Trophoblast cell (in vitro differentiated cells and primary cell): ENCODE data around the gene APOL3.

Experiments used
- DNase-seq, 2 donors: peaks; one replicate each; pipeline ENCODE4 v3.0.0-alpha.2; 2016
- H2AFZ ChIP-seq: 2 replicates; pipeline ENCODE4 v1.6.1; 2013; ENCODE audit warnings: low read length, moderate library complexity, mild to moderate bottlenecking; ENCODE audit not compliant: insufficient read depth, poor library complexity
- H2AK5ac ChIP-seq: 2 replicates; pipeline ENCODE4 v1.6.1; 2013; ENCODE audit warnings: mild to moderate bottlenecking, low read length
- H2BK120ac ChIP-seq: 2 replicates; pipeline ENCODE4 v1.6.1; 2013; ENCODE audit warnings: low read length, mild to moderate bottlenecking, moderate library complexity; ENCODE audit not compliant: insufficient read depth, poor library complexity
- H2BK12ac ChIP-seq: 2 replicates; pipeline ENCODE4 v1.6.1; 2013; ENCODE audit warnings: mild to moderate bottlenecking, low read length, moderate library complexity
- H2BK5ac ChIP-seq: 2 replicates; pipeline ENCODE4 v1.6.1; 2013; ENCODE audit warnings: low read length, low read depth, moderate library complexity, mild to moderate bottlenecking; ENCODE audit not compliant: poor library complexity
- H3K14ac ChIP-seq: 2 replicates; pipeline ENCODE4 v1.6.1; 2013; ENCODE audit warnings: mild to moderate bottlenecking, low read length
- H3K18ac ChIP-seq: 2 replicates; pipeline ENCODE4 v1.6.1; 2013; ENCODE audit warnings: mild to moderate bottlenecking, low read length
- H3K23ac ChIP-seq: 2 replicates; pipeline ENCODE4 v1.6.1; 2013; ENCODE audit warnings: low read length
- H3K27ac ChIP-seq: 2 replicates; pipeline ENCODE4 v1.5.1; 2013; ENCODE audit warnings: low read depth, mild to moderate bottlenecking, inconsistent platforms, low read length, moderate library complexity
- H3K27me3 ChIP-seq: 2 replicates; pipeline ENCODE4 v1.6.1; 2013; ENCODE audit warnings: inconsistent platforms, mild to moderate bottlenecking, low read length, moderate library complexity; ENCODE audit not compliant: insufficient read depth
- H3K36me3 ChIP-seq, 2 experiments: 1 replicate in 1 of 2; 2 replicates in 1 of 2; pipeline ENCODE4 v1.6.1; 2013; ENCODE audit warnings: low read length in 2 of 2, mild to moderate bottlenecking in 2 of 2, moderate library complexity in 1 of 2; ENCODE audit not compliant: insufficient read depth in 2 of 2, control insufficient read depth in 1 of 2
- H3K4ac ChIP-seq: 2 replicates; pipeline ENCODE4 v1.6.1; 2013; ENCODE audit warnings: low read depth, mild to moderate bottlenecking, low read length, moderate library complexity
- H3K4me1 ChIP-seq, 2 experiments: 1 replicate in 1 of 2; 2 replicates in 1 of 2; pipeline ENCODE4 v1.6.1; 2013; ENCODE audit warnings: low read length in 2 of 2, mild to moderate bottlenecking in 2 of 2, moderate library complexity in 1 of 2; ENCODE audit not compliant: insufficient read depth in 2 of 2, control insufficient read depth in 1 of 2
- H3K4me2 ChIP-seq: 2 replicates; pipeline ENCODE4 v1.6.1; 2013; ENCODE audit warnings: inconsistent platforms, mild to moderate bottlenecking, low read length, moderate library complexity
- H3K4me3 ChIP-seq: 2 replicates; pipeline ENCODE4 v1.5.1; 2013; ENCODE audit warnings: mild to moderate bottlenecking, low read depth, low read length, inconsistent platforms
- H3K79me1 ChIP-seq: one replicate; pipeline ENCODE4 v1.6.1; 2013; ENCODE audit warnings: low read length
- H3K79me2 ChIP-seq: 2 replicates; pipeline ENCODE4 v1.6.1; 2013; ENCODE audit warnings: low read length, mild to moderate bottlenecking; ENCODE audit not compliant: control insufficient read depth, insufficient read depth, poor library complexity
- H3K9ac ChIP-seq: 2 replicates; pipeline ENCODE4 v1.6.1; 2013; ENCODE audit warnings: mild to moderate bottlenecking, low read length
- H3K9me3 ChIP-seq: 2 replicates; pipeline ENCODE4 v1.6.1; 2013; ENCODE audit warnings: low read depth, mild to moderate bottlenecking, control low read depth, inconsistent platforms, low read length; ENCODE audit not compliant: insufficient read depth
- H4K12ac ChIP-seq: 2 replicates; pipeline ENCODE4 v1.6.1; 2013; ENCODE audit warnings: low read depth, mild to moderate bottlenecking, low read length, moderate library complexity
- H4K8ac ChIP-seq: 2 replicates; pipeline ENCODE4 v1.6.1; 2013; ENCODE audit warnings: low read depth, mild to moderate bottlenecking, low read length, moderate library complexity
- H4K91ac ChIP-seq: one replicate; pipeline ENCODE4 v1.6.1; 2013; ENCODE audit warnings: low read depth, mild to moderate bottlenecking, low read length, moderate library complexity
- WGBS: extraction: QIAGEN DNeasy Blood & Tissue Kit; methylation state at CpG from one replicate; pipeline ENCODE4 v1.1.7; 2013; ENCODE audit warnings: missing lambda C conversion rate; ENCODE audit not compliant: insufficient read length, insufficient coverage; ENCODE audit errors: extremely low coverage; 5-methylcytosine and 5-hydroxymethylcytosine counted together

Gene APOL3

DNA sequence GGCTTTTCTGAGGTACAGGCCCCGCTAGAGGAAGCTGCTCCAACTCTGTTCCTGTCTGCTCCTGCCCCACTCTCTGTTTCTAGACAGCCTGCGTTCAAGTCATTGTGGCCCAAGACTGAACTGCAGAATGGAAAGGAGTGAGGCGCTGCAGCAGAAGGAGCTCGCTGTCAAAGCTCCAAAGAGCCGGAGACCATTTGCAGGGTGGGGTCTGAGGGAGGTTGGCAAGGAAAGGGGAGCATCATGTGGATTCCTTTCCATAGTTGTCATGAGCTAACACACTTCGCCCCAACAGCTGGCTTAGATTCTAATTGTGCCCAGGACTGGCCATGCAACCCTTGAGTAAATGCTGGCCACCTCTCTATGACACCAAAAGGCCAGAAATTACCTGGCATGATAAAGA, 22.3 kb upstream of the APOL3 start:
- Histone ChIP-seq H3K18ac (no peak overlapping the region), H3K9me3 (no peaks in the 10 kb centered on the region), H3K9ac (no peak overlapping the region), H2BK120ac (no peak overlapping the region), H3K4me1 (no peaks in the 10 kb centered on the region), H2BK5ac (no peak overlapping the region), H2BK12ac (no peak overlapping the region), H4K8ac (no peak overlapping the region), H3K4me2 (no peak overlapping the region), H3K27ac (no peak overlapping the region), H3K27me3 (no peaks in the 10 kb centered on the region), H4K91ac (no peak overlapping the region), H3K79me2 (no peaks in the 10 kb centered on the region), H3K4ac (no peak overlapping the region), H2AFZ (no peak overlapping the region), H3K79me1 (no peaks in the 10 kb centered on the region), H3K36me3 (no peaks in the 10 kb centered on the region), H3K23ac (no peak overlapping the region), H3K4me3 (no peak overlapping the region), H3K14ac (no peak overlapping the region), H4K12ac (no peak overlapping the region), H2AK5ac (no peak overlapping the region)
- WGBS: no CpG with 5 or more reads among the region's 6 CpGs
- no peak for DNase-seq

DNA sequence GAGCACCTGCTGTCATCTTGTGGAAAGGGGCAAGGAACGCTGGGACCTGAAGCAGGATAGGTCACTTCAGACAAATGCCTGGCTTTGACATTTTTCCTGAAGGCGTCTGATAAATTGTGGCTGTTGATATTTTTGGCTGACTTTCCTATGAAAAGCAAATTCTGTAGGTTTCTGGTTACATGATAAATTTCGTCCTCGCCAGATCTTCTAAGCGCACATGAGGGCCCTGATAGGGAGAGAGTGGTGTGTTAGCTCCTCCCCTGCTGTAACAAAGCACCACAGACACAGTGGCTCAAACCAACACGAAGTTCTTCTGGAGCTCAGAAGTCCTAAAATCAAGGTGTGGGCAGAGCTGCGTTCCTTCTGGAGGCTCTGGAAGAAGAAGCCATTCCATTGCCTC, 21.5 kb upstream of the APOL3 start:
- Histone ChIP-seq H3K27ac (no peak overlapping the region), H2BK5ac (no peak overlapping the region), H4K12ac (no peak overlapping the region), H3K4me3 (no peak overlapping the region), H4K8ac (no peak overlapping the region), H3K79me1 (no peaks in the 10 kb centered on the region), H3K4me1 (no peaks in the 10 kb centered on the region), H3K4ac (no peak overlapping the region), H3K9ac (no peak overlapping the region), H3K9me3 (no peaks in the 10 kb centered on the region), H2BK120ac (no peak overlapping the region), H3K23ac (no peak overlapping the region), H3K18ac (no peak overlapping the region), H2BK12ac (no peak overlapping the region), H3K14ac (no peak overlapping the region), H4K91ac (no peak overlapping the region), H2AFZ (no peak overlapping the region), H3K36me3 (no peaks in the 10 kb centered on the region), H3K27me3 (no peaks in the 10 kb centered on the region), H3K4me2 (no peak overlapping the region), H3K79me2 (no peaks in the 10 kb centered on the region), H2AK5ac (no peak overlapping the region)
- no peak for DNase-seq
- no CpG with 5 or more reads among the region's 7 CpGs for WGBS

DNA sequence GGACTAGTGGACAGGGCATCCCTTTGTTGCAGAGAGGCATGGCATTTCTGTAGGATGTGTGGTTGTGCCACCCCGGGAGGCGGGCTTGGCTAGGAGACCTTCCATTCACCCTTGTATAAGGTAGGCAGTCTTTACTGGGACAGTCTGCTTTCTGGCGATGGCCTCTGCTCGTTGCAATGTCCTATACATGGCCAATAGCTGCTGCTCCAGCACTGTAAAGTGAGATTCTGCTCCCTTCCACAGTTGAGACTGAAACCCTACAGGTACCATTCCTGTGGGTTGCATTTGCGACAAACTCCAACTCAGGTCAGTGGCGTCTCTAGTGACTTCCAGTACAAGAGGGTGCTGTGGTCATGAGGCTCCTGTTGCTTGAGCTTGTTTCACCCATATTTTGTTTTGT, 20.4 kb upstream of the APOL3 start:
- Histone ChIP-seq H3K27ac (no peak overlapping the region), H2AK5ac (no peak overlapping the region), H3K79me1 (no peaks in the 10 kb centered on the region), H3K36me3 (no peaks in the 10 kb centered on the region), H3K4me2 (no peak overlapping the region), H3K9ac (no peak overlapping the region), H4K12ac (no peak overlapping the region), H2BK120ac (no peak overlapping the region), H3K9me3 (no peaks in the 10 kb centered on the region), H3K4me3 (no peak overlapping the region), H3K4ac (no peak overlapping the region), H4K8ac (no peak overlapping the region), H4K91ac (no peak overlapping the region), H3K79me2 (no peaks in the 10 kb centered on the region), H3K27me3 (no peaks in the 10 kb centered on the region), H3K14ac (no peak overlapping the region), H2AFZ (no peak overlapping the region), H2BK12ac (no peak overlapping the region), H2BK5ac (no peak overlapping the region), H3K23ac (no peak overlapping the region), H3K4me1 (no peaks in the 10 kb centered on the region), H3K18ac (no peak overlapping the region)
- no CpG with 5 or more reads among the region's 6 CpGs for WGBS
- DNase-seq: no peak

DNA sequence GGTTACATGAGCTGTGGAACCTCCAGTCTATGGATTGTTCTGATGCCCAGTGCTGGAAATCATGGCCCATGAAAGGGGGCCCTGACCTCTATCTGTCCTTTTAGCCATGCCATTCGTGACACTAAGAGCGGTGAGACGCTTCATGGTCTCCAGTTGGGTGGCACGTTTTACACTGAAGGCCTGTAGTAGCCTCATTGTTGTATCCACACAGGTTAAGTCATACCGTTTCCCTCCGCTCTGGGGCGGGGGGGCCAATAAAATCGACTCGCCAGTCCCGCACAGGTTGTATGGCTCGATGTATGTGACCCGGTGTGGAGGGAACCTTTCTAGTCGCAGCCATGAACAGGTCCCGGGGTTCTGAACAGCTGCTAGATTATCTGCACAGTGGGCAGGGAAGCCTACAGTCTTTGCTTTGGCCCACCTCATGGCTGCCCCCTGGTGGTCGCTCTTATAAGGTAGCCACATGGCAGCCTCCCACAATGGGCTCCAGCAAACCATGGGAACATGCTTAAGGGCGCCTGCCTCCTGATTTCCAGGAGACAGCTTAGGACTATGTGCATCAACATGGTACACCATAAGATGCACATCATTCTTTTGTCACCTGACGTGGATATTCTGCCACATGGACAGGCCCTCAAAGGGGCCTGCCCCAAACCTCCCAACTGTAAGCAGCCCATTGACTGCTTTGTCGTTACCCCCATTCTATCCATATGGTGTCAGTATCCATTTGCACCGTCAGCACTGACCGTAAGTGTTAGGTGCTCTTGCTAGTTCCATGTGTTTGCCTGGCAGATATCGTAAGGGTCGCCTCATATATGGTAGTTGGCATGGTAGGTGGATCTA, 19.7 kb upstream of the APOL3 start:
- H3K27me3 ChIP-seq: no peaks in the 10 kb centered on the region
- H3K36me3 ChIP-seq: no peaks in the 10 kb centered on the region
- H2BK5ac ChIP-seq: no peak overlapping the region
- no peak overlapping the region for H3K4me3 ChIP-seq
- H2AFZ ChIP-seq: no peak overlapping the region
- no peak overlapping the region for H3K4ac ChIP-seq
- no CpG with 5 or more reads among the region's 22 CpGs for WGBS
- H3K4me1 ChIP-seq: no peaks in the 10 kb centered on the region
- no peak overlapping the region for H3K18ac ChIP-seq
- no peaks in the 10 kb centered on the region for H3K9me3 ChIP-seq
- no peak overlapping the region for H3K27ac ChIP-seq
- no peak overlapping the region for H4K12ac ChIP-seq
- no peak overlapping the region for H4K91ac ChIP-seq
- H3K14ac ChIP-seq: no peak overlapping the region
- H4K8ac ChIP-seq: no peak overlapping the region
- DNase-seq: peak; percentile 61 to 85
- H2BK120ac ChIP-seq: no peak overlapping the region
- H3K79me1 ChIP-seq: no peaks in the 10 kb centered on the region
- H2AK5ac ChIP-seq: no peak overlapping the region
- H2BK12ac ChIP-seq: no peak overlapping the region
- no peak overlapping the region for H3K23ac ChIP-seq
- no peak overlapping the region for H3K9ac ChIP-seq
- H3K79me2 ChIP-seq: no peaks in the 10 kb centered on the region
- no peak overlapping the region for H3K4me2 ChIP-seq
